Measurements from ENCODE around the gene GRM1.
A peak's percentile ranks its signal among the peaks of the same experiment; 100 is the strongest.

GRM1 gene

GRCh38 chr6:146028851-146029572 is at the start of gene GRM1:
Gene GRM1, plus strand, starts transcription at chr6:146029062. Its CDS starts 456 bp downstream, at chr6:146029518.
- DNase-seq, result no peak

GRCh38 chr6:146009338-146009737 is 19.5 kb upstream of the GRM1 start:
- no peak for DNase-seq

- DNase-seq, result no peak
These were observed 14.6 kb upstream of the GRM1 start for GRCh38 chr6:146014233-146014632.

GRCh38 chr6:146017672-146018071 is 11.2 kb upstream of the GRM1 start:
- no peak for DNase-seq

- no peak for DNase-seq
These were observed 2.0 kb upstream of the GRM1 start for GRCh38 chr6:146026873-146027272.

- peak; percentile 29 for DNase-seq
These were observed 1.1 kb upstream of the GRM1 start for GRCh38 chr6:146027586-146028251.

- DNase-seq, result no peak
These were observed 538 bp upstream of the GRM1 start for GRCh38 chr6:146028252-146028795.

GRCh38 chr6:146029573-146030184 is 817 bp downstream of the GRM1 start:
- DNase-seq, result no peak

GRCh38 chr6:146032387-146032786 is 3.5 kb downstream of the GRM1 start:
- no peak for DNase-seq

GRCh38 chr6:146040360-146040759 is 11.5 kb downstream of the GRM1 start:
- DNase-seq, result no peak

- no peak for DNase-seq
These were observed 12.4 kb downstream of the GRM1 start for GRCh38 chr6:146041282-146041681.

- no peak for DNase-seq
These were observed 18.5 kb downstream of the GRM1 start for GRCh38 chr6:146047371-146047770.

GRCh38 chr6:146050168-146050567 is 21.3 kb downstream of the GRM1 start:
- no peak for DNase-seq

- DNase-seq, result no peak
These were observed 27.6 kb downstream of the GRM1 start for GRCh38 chr6:146056506-146056905.

- no peak for DNase-seq
These were observed 36.8 kb downstream of the GRM1 start for GRCh38 chr6:146065690-146066089.

- no peak for DNase-seq
These were observed 37.6 kb downstream of the GRM1 start for GRCh38 chr6:146066506-146066905.

- DNase-seq, result no peak
These were observed 42.9 kb downstream of the GRM1 start for GRCh38 chr6:146071781-146072180.

- no peak for DNase-seq
These were observed 49.1 kb downstream of the GRM1 start for GRCh38 chr6:146077992-146078391.

- DNase-seq, result no peak
These were observed 58.5 kb downstream of the GRM1 start for GRCh38 chr6:146087386-146087785.

GRCh38 chr6:146090474-146090873 is 61.6 kb downstream of the GRM1 start:
- DNase-seq, result no peak

- DNase-seq, result no peak
These were observed 64.3 kb downstream of the GRM1 start for GRCh38 chr6:146092961-146093686.

GRCh38 chr6:146095481-146095880 is 66.6 kb downstream of the GRM1 start:
- no peak for DNase-seq

- DNase-seq, result no peak
These were observed 68.7 kb downstream of the GRM1 start for GRCh38 chr6:146097586-146097985.

Data from DMS79 treated with DMSO at 0.1 percent for 48 hours (cell line).